ENCODE measurements around the gene MARK4. TPM values are rescaled to one million over a fixed set of nuclear protein-coding genes. Genes with fewer than 3 reads are reported as not detected.
"Not testable (repeated sequence)": the region's sequence is repeated elsewhere in the genome, so short reads cannot be mapped to it uniquely, and the experiment has no call there.

Gene MARK4
- total RNA-seq = 19.7 TPM
- long read RNA-seq, full-length matches to known transcripts = 3 of 31 reads
- long read RNA-seq, partial matches to known transcripts = 26 of 31 reads
- long read RNA-seq, other reads (novel, unspliced or antisense) = 2 of 31 reads

GRCh38 chr19:45250832-45251451, at the start of gene MARK4:
Gene MARK4, plus strand, starts transcription at chr19:45251271. Its CDS starts 318 bp downstream, at chr19:45251589.
- peak; percentile 69 for DNase-seq
- intact Hi-C loops (cut with DNase I) = no loop called here

GRCh38 chr19:45202637-45203036, 48.4 kb upstream of the MARK4 start:
- ATAC-seq (ENCODE audit: poor library complexity) (no peak), DNase-seq (peak; percentile 15)
- intact Hi-C loops (cut with DNase I) = no loop called here

More at GRCh38 chr19:45250832-45251451, at the start of gene MARK4:
- peak; percentile 80 for ATAC-seq (ENCODE audit: poor library complexity)

- DNase-seq (no peak), ATAC-seq (ENCODE audit: poor library complexity) (no peak)
- intact Hi-C loops (cut with DNase I) = no loop called here
These were observed 45.3 kb upstream of the MARK4 start for GRCh38 chr19:45205810-45206209.

GRCh38 chr19:45206328-45206727, 44.7 kb upstream of the MARK4 start:
- intact Hi-C loops (cut with DNase I) = no loop called here
- DNase-seq (no peak), ATAC-seq (ENCODE audit: poor library complexity) (no peak)

- DNase-seq = peak; percentile 80
- intact Hi-C loops (cut with DNase I) = no loop called here
- ATAC-seq (ENCODE audit: poor library complexity) = peak; percentile 57
These were observed 39.2 kb upstream of the MARK4 start for GRCh38 chr19:45211751-45212381.

- DNase-seq (peak; percentile 5), ATAC-seq (ENCODE audit: poor library complexity) (no peak)
These were observed 38.0 kb upstream of the MARK4 start for GRCh38 chr19:45213031-45213430.

GRCh38 chr19:45215391-45216191, 35.5 kb upstream of the MARK4 start:
- ATAC-seq (ENCODE audit: poor library complexity) (no peak), DNase-seq (peak; percentile 52)
- intact Hi-C loops (cut with DNase I) = no loop called here

More at GRCh38 chr19:45213031-45213430, 38.0 kb upstream of the MARK4 start:
- intact Hi-C loops (cut with DNase I) = no loop called here

- intact Hi-C loops (cut with DNase I) = no loop called here
- DNase-seq (no peak), ATAC-seq (ENCODE audit: poor library complexity) (no peak)
These were observed 34.4 kb upstream of the MARK4 start for GRCh38 chr19:45216667-45217066.

GRCh38 chr19:45217193-45217956, 33.7 kb upstream of the MARK4 start:
- ATAC-seq (ENCODE audit: poor library complexity) = peak; percentile 25
- DNase-seq = peak; percentile 18
- intact Hi-C loops (cut with DNase I) = no loop called here

GRCh38 chr19:45217957-45218334, 33.1 kb upstream of the MARK4 start:
- ATAC-seq (ENCODE audit: poor library complexity) (no peak), DNase-seq (peak; percentile 30)
- intact Hi-C loops (cut with DNase I) = no loop called here

- DNase-seq (peak; percentile 4), ATAC-seq (ENCODE audit: poor library complexity) (no peak)
- intact Hi-C loops (cut with DNase I) = no loop called here
These were observed 32.6 kb upstream of the MARK4 start for GRCh38 chr19:45218426-45218825.

- no peak for DNase-seq
- intact Hi-C loops (cut with DNase I) = no loop called here
- no peak for ATAC-seq (ENCODE audit: poor library complexity)
These were observed 31.9 kb upstream of the MARK4 start for GRCh38 chr19:45218911-45219743.

GRCh38 chr19:45222724-45223123, 28.3 kb upstream of the MARK4 start:
- ATAC-seq (ENCODE audit: poor library complexity) (no peak), DNase-seq (no peak)
- intact Hi-C loops (cut with DNase I) = no loop called here

GRCh38 chr19:45223879-45224278, 27.2 kb upstream of the MARK4 start:
- intact Hi-C loops (cut with DNase I) = no loop called here
- DNase-seq (no peak), ATAC-seq (ENCODE audit: poor library complexity) (no peak)

- DNase-seq (no peak), ATAC-seq (ENCODE audit: poor library complexity) (no peak)
- intact Hi-C loops (cut with DNase I) = no loop called here
These were observed 26.4 kb upstream of the MARK4 start for GRCh38 chr19:45224645-45225044.

GRCh38 chr19:45229056-45229455, 22.0 kb upstream of the MARK4 start:
- intact Hi-C loops (cut with DNase I); ATAC-seq (ENCODE audit: poor library complexity): not testable (repeated sequence)

GRCh38 chr19:45231891-45232290, 19.2 kb upstream of the MARK4 start:
- DNase-seq (no peak), ATAC-seq (ENCODE audit: poor library complexity) (no peak)
- intact Hi-C loops (cut with DNase I) = no loop called here

More at GRCh38 chr19:45229056-45229455, 22.0 kb upstream of the MARK4 start:
- not testable (repeated sequence) for DNase-seq
